ENCODE measurements around the gene CZIB.
A peak's percentile ranks its signal among the peaks of the same experiment; 100 is the strongest.

Gene CZIB

DNA sequence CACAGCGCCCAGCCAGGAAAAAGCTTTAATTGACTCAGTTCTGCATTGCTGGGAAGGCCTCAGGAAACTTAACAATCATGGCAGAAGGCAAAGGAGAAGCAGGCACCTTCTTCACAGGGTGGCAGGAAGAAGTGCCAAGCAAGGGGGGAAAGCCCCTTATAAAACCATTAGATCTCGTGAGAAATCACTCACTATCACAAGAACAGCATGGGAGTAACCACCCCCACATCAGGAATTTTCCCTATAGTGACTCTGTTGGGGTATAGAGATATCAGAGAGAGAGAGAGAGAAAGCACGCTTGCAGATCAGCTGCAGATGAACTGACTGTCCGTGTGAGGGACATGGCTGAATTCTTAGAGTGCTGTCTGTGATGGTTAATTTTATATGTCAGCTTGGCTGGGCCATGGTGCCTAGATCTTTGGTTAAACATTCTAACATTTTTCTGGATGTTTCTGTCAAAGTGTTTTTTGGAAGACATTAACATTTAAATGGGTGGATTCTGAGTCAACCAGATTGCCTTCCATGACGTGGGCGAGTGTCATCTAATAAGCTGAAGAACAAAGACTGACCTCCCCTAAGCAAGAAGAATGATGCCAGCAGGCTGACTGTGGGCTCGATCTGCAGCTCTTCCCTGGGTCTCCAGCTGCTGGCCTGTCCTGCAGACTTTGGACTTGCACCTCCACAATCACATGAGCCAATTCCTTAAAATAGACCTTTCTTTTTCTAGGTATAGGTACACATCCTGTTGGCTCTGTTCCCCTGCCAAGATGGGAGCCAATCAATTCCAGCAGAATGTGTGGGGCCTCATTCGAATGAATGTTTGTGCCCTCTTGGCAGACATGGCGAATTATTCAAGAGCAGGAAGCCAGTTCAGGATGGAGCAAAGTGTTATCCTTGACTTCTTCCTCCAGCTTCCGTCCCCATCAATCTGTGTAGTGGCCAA is 45.2 kb downstream of the CZIB start:
- TF ChIP-seq, protein P1, sequence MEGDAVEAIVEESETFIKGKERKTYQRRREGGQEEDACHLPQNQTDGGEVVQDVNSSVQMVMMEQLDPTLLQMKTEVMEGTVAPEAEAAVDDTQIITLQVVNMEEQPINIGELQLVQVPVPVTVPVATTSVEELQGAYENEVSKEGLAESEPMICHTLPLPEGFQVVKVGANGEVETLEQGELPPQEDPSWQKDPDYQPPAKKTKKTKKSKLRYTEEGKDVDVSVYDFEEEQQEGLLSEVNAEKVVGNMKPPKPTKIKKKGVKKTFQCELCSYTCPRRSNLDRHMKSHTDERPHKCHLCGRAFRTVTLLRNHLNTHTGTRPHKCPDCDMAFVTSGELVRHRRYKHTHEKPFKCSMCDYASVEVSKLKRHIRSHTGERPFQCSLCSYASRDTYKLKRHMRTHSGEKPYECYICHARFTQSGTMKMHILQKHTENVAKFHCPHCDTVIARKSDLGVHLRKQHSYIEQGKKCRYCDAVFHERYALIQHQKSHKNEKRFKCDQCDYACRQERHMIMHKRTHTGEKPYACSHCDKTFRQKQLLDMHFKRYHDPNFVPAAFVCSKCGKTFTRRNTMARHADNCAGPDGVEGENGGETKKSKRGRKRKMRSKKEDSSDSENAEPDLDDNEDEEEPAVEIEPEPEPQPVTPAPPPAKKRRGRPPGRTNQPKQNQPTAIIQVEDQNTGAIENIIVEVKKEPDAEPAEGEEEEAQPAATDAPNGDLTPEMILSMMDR (IDR thresholded peaks at IDR 0.05; ENCODE audit: borderline replicate concordance, control extremely low read depth, extremely low read depth, insufficient read depth, missing control alignments): no peak
- DNase-seq (ENCODE audit: low spot score): no peak
- in situ Hi-C loops (cut with MboI; ENCODE audit: low sequenced_read_pairs, unreplicated experiment): loop anchor here (25.0 kb wide), 2 partner anchors 263 to 463 kb away; partner anchors contain the start of gene ECHDC2

DNA sequence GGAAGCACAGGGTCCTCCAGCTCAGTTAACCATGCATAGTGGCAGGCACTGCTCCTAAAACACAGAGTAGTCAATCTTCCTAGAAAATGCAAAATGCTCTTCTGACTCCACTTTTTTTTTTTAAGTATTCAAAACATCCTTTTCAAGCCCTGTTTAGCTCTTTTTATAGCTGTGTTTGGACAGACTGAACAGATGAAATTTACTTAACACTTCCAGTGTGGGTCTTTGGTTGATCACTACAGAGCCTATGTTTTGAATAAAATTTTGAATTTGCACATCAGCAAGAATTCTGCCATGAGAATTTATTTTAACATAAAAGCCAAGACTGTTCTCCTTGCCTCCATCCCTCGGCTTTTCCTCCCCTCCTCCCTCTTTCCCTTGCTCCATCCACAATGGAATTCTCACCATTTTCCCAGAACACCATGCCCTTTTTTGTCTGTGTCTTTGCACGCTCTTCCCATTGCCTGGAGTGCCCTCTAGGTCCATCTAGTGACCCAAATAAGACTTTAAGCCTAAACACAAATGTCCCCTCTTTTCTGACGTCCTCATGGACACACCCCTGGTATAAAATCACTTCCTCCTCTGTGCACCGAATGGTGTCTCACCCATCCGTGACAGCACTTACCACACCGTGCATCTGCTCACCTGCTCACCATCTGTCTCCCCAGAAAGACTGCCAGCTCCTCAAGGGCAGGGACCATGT is 47.9 kb downstream of the CZIB start:
- peak; percentile 63 for DNase-seq (ENCODE audit: low spot score)
- in situ Hi-C loops (cut with MboI; ENCODE audit: low sequenced_read_pairs, unreplicated experiment): no loop called here
- TF ChIP-seq, protein P1 (IDR thresholded peaks at IDR 0.05; ENCODE audit: borderline replicate concordance, control extremely low read depth, extremely low read depth, insufficient read depth, missing control alignments): no peak

DNA sequence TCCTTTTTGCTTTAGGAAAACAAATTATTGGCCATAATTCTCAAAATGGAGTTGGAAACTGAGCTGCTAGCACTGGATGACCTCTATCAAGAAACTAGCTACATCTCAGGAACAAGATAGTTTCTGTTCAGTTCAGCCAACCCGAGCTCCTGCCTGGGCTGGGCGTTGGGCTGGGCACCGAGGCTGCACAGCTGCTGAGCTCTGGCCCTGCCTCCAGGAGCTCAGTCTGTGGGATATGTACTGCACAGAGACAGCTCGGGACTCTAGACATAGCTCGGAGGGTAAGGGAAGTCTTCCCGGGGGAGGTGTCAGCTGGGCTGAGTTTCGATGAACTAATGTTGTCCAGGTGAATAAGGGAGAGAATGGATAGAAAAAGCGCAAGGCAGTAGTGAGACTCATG is 53.5 kb downstream of the CZIB start:
- in situ Hi-C loops (cut with MboI; ENCODE audit: low sequenced_read_pairs, unreplicated experiment): no loop called here
- TF ChIP-seq, protein P1 (IDR thresholded peaks at IDR 0.05; ENCODE audit: borderline replicate concordance, control extremely low read depth, extremely low read depth, insufficient read depth, missing control alignments): no peak
- DNase-seq (ENCODE audit: low spot score): no peak

DNA sequence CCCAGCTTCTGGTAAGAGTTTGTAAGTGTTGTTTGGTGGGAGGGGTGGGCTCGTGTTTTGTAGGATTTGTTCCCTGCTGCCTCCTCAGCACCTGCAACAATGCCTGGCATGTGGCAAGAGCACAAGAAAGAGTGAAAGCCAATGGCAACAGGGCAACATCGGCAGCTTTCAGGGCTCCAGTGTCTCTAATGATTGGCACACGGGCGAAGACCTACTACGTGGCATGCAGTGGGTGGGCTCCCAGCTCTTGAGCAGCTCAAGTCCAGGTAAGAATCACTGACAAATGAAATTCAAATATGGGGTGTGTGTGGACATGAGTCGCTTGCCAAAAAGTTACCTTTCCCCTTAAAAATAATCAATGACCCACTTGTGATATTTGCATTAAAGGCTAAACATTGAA is 54.1 kb downstream of the CZIB start:
- no peak for DNase-seq (ENCODE audit: low spot score)
- in situ Hi-C loops (cut with MboI; ENCODE audit: low sequenced_read_pairs, unreplicated experiment): no loop called here
- TF ChIP-seq, protein P1 (IDR thresholded peaks at IDR 0.05; ENCODE audit: borderline replicate concordance, control extremely low read depth, extremely low read depth, insufficient read depth, missing control alignments): no peak

DNA sequence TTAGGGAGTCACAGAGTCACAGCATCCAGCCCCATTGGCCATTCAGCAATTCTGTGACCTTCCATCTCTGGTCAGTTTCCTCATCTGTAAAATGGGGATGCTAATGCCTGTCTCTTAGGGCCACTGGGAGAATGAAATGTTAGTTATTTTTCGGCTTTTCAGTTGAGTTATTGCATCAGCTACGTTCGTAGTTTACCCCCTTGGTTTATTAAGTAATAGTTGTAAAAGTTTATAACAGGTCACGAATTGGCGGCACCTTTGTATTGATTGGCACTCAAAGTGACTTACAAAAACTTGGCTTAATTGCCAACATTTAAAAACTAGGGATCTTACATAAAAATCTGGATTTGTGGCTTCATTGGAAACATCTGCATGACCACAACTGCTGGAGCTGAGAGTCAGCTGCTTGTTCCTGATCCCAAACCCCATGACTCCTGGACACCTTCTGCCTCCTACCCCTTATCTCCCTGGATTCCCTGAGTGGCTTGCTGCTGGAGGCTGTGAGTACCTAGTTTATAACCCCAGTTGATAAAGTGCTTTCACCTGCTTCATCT is 54.9 kb downstream of the CZIB start:
- DNase-seq (ENCODE audit: low spot score): no peak
- TF ChIP-seq, protein P1 (IDR thresholded peaks at IDR 0.05; ENCODE audit: borderline replicate concordance, control extremely low read depth, extremely low read depth, insufficient read depth, missing control alignments): no peak
- in situ Hi-C loops (cut with MboI; ENCODE audit: low sequenced_read_pairs, unreplicated experiment): no loop called here
